ENCODE results near the gene UGT1A3.

- no peak for TF ChIP-seq CTCF (IDR thresholded peaks at IDR 0.05 in 2 of 3, conservative IDR thresholded peaks at IDR 0.05 in 1 of 3; ENCODE audit: control insufficient read depth in 2 of 3, extremely low read depth in 1 of 3, insufficient read depth in 1 of 3, low read depth in 3 of 3, low read length in 3 of 3)
- no peak for TF ChIP-seq SRF (IDR thresholded peaks at IDR 0.05; ENCODE audit: low read depth in 2 of 2, low read length in 2 of 2)
- no peak for TF ChIP-seq CEBPB (IDR thresholded peaks at IDR 0.05; ENCODE audit: borderline replicate concordance in 1 of 2, low read depth in 2 of 2, low read length in 2 of 2)
- TF ChIP-seq POLR2A (IDR thresholded peaks at IDR 0.05; ENCODE audit: low read depth, low read length): no peak
- TF ChIP-seq EP300 (IDR thresholded peaks at IDR 0.05; ENCODE audit: borderline replicate concordance in 1 of 2, control insufficient read depth in 1 of 2, low read depth in 2 of 2, low read length in 2 of 2): no peak
- TF ChIP-seq NRF1 (conservative IDR thresholded peaks at IDR 0.05; ENCODE audit: low read depth, low read length): no peak
Measured at GRCh38 chr2:233773854-233774253, 45.0 kb downstream of the UGT1A3 start.

Measured in GM12878 (cell line).